Mesodermal cell (in vitro differentiated cells): ENCODE data around the gene SLC25A13.

Experiments
- H3K27ac ChIP-seq: 2 replicates; pipeline ENCODE4 v1.7.0; 2013; ENCODE audit warnings: mild to moderate bottlenecking, low read depth, low read length, moderate library complexity; ENCODE audit not compliant: severe bottlenecking
- H3K36me3 ChIP-seq: 2 replicates; pipeline ENCODE4 v1.7.1; 2013; ENCODE audit warnings: mild to moderate bottlenecking, low read length, moderate library complexity; ENCODE audit not compliant: control insufficient read depth, insufficient read depth
- H3K4me1 ChIP-seq: one replicate; pipeline ENCODE4 v1.7.1; 2013; ENCODE audit warnings: mild to moderate bottlenecking, low read length; ENCODE audit not compliant: insufficient read depth, control insufficient read depth, poor library complexity, severe bottlenecking
- H3K4me3 ChIP-seq: 2 replicates; pipeline ENCODE4 v1.7.0; 2013; ENCODE audit warnings: low read length, control low read depth, mild to moderate bottlenecking; ENCODE audit not compliant: insufficient read depth, poor library complexity, severe bottlenecking; ENCODE audit errors: extremely low read depth
- H3K9me3 ChIP-seq: 2 replicates; pipeline ENCODE4 v1.7.1; 2013; ENCODE audit warnings: mild to moderate bottlenecking, low read length, moderate library complexity; ENCODE audit not compliant: control insufficient read depth
- WGBS, 2 experiments: methylation state at CpG; one replicate each; pipeline ENCODE4 v1.1.5; 2013; ENCODE audit warnings: missing lambda C conversion rate in 2 of 2; ENCODE audit not compliant: insufficient coverage in 2 of 2; 5-methylcytosine and 5-hydroxymethylcytosine counted together

Gene SLC25A13

GRCh38 chr7:96276019-96276418 is 45.9 kb downstream of the SLC25A13 start:
- no peak overlapping the region for H3K4me3 ChIP-seq
- H3K9me3 ChIP-seq, result no peaks in the 10 kb centered on the region
- WGBS, 2 experiments, result 79 to 100% methylated on average over 1 to 2 of the region's 2 CpGs
- no peaks in the 10 kb centered on the region for H3K4me1 ChIP-seq
- H3K36me3 ChIP-seq, result peaks cover 27% of the 10 kb centered on the region
- H3K27ac ChIP-seq, result no peak overlapping the region

DNA sequence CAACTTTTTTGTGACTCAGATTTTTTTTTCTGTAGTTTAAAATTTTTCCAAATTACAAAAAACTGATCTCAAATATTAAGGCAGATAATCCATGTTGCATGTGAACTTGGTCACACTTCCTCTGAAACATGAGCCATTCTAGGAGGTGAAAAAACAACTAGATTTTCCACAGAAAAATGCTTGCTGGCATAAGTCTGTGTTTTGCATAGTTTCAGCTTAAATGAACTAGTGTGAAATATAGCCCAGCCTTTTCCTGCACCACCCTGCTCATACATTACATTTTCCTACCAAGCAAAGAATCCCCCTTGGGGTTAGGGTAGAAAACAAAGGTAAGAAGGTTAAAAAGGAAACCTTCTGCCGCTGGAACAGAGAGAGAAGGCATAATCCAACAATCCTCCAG is 48.2 kb downstream of the SLC25A13 start:
- no peaks in the 10 kb centered on the region for H3K4me1 ChIP-seq
- no peak overlapping the region for H3K27ac ChIP-seq
- H3K36me3 ChIP-seq, result peaks cover 41% of the 10 kb centered on the region
- no CpG with 5 or more reads among the region's 1 CpG for WGBS, 2 experiments
- no peaks in the 10 kb centered on the region for H3K9me3 ChIP-seq
- H3K4me3 ChIP-seq, result no peak overlapping the region

DNA sequence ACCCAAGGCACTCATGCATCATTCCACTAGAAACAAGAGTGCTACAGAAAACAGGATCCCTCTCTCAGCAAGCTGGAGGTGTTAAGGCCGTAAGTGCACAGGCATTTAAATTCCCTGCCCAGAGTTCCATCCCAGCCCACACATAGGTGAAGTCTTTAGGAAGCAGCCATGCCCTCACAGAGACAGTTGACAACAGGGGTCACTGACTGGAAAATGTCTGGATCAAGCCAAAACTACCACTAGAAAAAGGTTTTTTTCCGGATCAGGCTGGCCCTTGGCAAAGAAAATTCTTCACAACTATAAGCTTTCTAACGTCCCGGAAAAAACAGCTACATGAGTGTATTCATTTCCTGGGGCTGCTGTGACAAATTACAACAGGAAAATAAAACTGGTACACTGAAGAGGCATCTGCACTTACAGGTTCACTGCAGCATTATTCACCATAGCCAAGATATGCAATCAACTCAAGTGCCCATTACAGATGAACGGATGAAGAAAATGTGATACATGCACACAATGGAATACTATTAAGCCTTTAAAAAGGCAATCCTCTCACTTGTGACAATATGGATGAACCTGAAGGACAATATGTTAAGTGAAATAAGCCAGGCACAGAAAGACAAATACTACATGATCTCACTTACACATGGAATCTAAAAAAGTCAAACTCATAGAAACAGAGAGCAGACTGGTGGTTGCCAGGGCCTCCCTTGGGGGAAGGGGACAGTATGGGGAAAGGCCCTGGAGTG is 52.5 kb downstream of the SLC25A13 start:
- no peak overlapping the region for H3K27ac ChIP-seq
- no peaks in the 10 kb centered on the region for H3K9me3 ChIP-seq
- H3K4me3 ChIP-seq, result no peak overlapping the region
- no peaks in the 10 kb centered on the region for H3K4me1 ChIP-seq
- 93 to 96% methylated on average over 3 of the region's 5 CpGs for WGBS, 2 experiments
- H3K36me3 ChIP-seq, result peaks cover 29% of the 10 kb centered on the region

DNA sequence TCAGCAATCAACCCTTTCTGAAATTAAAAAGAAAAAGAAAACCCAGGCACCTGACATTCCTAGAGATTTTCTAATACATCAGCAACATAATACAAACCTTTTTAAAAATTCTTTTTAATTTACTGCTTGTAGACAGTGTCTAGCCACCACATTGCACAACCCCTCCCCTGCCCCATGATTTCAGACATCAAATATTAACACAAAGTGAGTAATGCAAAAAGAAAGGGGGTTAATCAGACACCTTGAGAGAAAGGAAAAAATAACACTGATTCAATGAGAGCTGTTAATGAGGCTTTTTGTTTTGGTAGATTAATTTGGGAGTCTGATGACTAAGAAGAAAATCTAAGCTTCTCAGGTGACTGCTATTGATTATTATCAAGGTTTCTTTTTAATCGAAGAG is 55.3 kb downstream of the SLC25A13 start:
- H3K36me3 ChIP-seq, result peaks cover 23% of the 10 kb centered on the region
- H3K27ac ChIP-seq, result no peak overlapping the region
- WGBS, 2 experiments, result no CpG with 5 or more reads among the region's 1 CpG
- no peak overlapping the region for H3K4me3 ChIP-seq
- H3K4me1 ChIP-seq, result no peaks in the 10 kb centered on the region
- H3K9me3 ChIP-seq, result no peaks in the 10 kb centered on the region

- H3K4me1 ChIP-seq, result no peaks in the 10 kb centered on the region
- H3K36me3 ChIP-seq, result peaks cover 23% of the 10 kb centered on the region
- no peak overlapping the region for H3K4me3 ChIP-seq
- no peaks in the 10 kb centered on the region for H3K9me3 ChIP-seq
- H3K27ac ChIP-seq, result no peak overlapping the region
- 100% methylated on average over 1 of the region's 1 CpG; no CpG with 5 or more reads in 1 of the 2 experiments for WGBS, 2 experiments
Measured at GRCh38 chr7:96266015-96266414, 55.9 kb downstream of the SLC25A13 start.

GRCh38 chr7:96253964-96254363 is 67.9 kb downstream of the SLC25A13 start:
- peaks cover 7% of the 10 kb centered on the region for H3K36me3 ChIP-seq
- 88 to 100% methylated on average over 1 to 2 of the region's 3 CpGs for WGBS, 2 experiments
- no peaks in the 10 kb centered on the region for H3K4me1 ChIP-seq
- H3K4me3 ChIP-seq, result no peak overlapping the region
- H3K27ac ChIP-seq, result no peak overlapping the region
- H3K9me3 ChIP-seq, result no peaks in the 10 kb centered on the region

GRCh38 chr7:96253441-96253840 is 68.5 kb downstream of the SLC25A13 start:
- Histone ChIP-seq H3K4me3 (no peak overlapping the region), H3K9me3 (no peaks in the 10 kb centered on the region), H3K4me1 (no peaks in the 10 kb centered on the region), H3K27ac (no peak overlapping the region), H3K36me3 (peaks cover 7% of the 10 kb centered on the region)
- 87 to 89% methylated on average over 2 of the region's 2 CpGs for WGBS, 2 experiments

DNA sequence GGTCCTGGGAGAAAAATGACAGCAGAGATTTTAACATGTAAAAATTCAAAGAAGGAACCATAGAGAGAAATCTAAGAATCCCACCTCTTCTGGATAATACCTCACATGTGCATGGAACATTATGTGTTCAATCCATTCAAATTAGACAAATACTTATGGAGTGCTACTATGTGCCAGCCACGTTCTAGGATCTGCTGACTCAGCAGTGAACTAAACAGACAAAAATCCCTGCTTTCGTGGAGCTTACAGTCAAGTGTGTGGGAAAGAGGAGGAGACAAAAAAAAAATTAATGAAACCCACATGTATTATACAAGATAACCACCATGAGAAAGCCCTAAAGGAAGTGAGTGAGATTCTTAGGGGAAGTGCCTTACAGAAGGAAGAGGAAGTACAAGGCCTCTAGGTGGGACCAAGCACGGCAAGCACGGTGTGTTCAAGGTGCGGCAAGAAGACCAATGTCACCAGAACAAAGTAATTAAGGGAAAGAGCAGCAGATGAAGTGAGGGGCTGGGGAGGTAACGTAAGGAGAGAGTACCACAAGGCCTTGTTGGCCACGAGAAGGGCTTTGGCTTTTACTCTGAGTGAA is 71.0 kb downstream of the SLC25A13 start:
- Histone ChIP-seq H3K9me3 (no peaks in the 10 kb centered on the region), H3K4me1 (no peaks in the 10 kb centered on the region), H3K36me3 (peaks cover 7% of the 10 kb centered on the region), H3K27ac (no peak overlapping the region), H3K4me3 (no peak overlapping the region)
- WGBS, 2 experiments, result 91 to 98% methylated on average over 4 of the region's 7 CpGs

- no peaks in the 10 kb centered on the region for H3K9me3 ChIP-seq
- no CpG with 5 or more reads among the region's 2 CpGs for WGBS, 2 experiments
- H3K4me3 ChIP-seq, result no peak overlapping the region
- H3K27ac ChIP-seq, result no peak overlapping the region
- no peaks in the 10 kb centered on the region for H3K4me1 ChIP-seq
- peaks cover 7% of the 10 kb centered on the region for H3K36me3 ChIP-seq
Measured at GRCh38 chr7:96248405-96248804, 73.5 kb downstream of the SLC25A13 start.

DNA sequence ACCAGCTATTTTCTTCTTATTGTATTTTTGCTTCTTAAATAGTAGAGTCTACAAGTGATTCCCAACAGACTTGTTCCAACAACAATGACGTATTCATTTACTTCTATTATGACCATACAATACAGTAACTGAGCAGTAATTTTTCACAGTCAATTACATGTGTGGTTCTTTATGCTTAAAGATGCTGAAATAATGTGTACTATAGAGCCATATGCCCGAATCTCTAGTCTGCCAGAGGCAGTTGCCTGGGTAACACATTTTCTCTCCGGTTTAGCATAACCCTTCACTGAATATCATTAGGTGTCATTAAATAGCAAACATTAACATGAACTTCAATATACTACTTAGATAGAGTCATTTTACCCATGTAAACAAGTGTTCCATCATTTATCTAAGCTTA is 75.0 kb downstream of the SLC25A13 start:
- peaks cover 1% of the 10 kb centered on the region for H3K36me3 ChIP-seq
- H3K4me3 ChIP-seq, result no peak overlapping the region
- H3K9me3 ChIP-seq, result no peaks in the 10 kb centered on the region
- H3K27ac ChIP-seq, result no peak overlapping the region
- no peaks in the 10 kb centered on the region for H3K4me1 ChIP-seq
- 86% methylated on average over 2 of the region's 3 CpGs; no CpG with 5 or more reads in 1 of the 2 experiments for WGBS, 2 experiments

GRCh38 chr7:96244992-96245292 is 77.0 kb downstream of the SLC25A13 start:
- H3K36me3 ChIP-seq, result no peaks in the 10 kb centered on the region
- 100% methylated on average over 1 to 2 of the region's 2 CpGs for WGBS, 2 experiments
- H3K4me3 ChIP-seq, result no peak overlapping the region
- no peak overlapping the region for H3K27ac ChIP-seq
- no peaks in the 10 kb centered on the region for H3K4me1 ChIP-seq
- H3K9me3 ChIP-seq, result no peaks in the 10 kb centered on the region
